SH-SY5Y (cell line): Measurements from ENCODE around the gene PROSER3.

Experiments
- GATA2 ChIP-seq: IDR thresholded peaks from 2 replicates; pipeline ENCODE4 v1.6.1; 2011; ENCODE audit warnings: mild to moderate bottlenecking, low read depth, low read length
- GATA3 ChIP-seq: IDR thresholded peaks from 2 replicates; pipeline ENCODE4 v1.6.1; 2011; ENCODE audit warnings: low read depth, mild to moderate bottlenecking, low read length, moderate library complexity

- TF ChIP-seq GATA2 = no peak
- TF ChIP-seq GATA3 = no peak
These were observed 28.2 kb upstream of the PROSER3 start for GRCh38 chr19:35729763-35730162.
